ELF-1 (cell line): ENCODE data around the gene ACAN.

Experiments used
- DNase-seq: peaks from one replicate; pipeline ENCODE4 v3.0.0-alpha.2; 2016; ENCODE audit warnings: low read depth, low spot score

ACAN gene

DNA sequence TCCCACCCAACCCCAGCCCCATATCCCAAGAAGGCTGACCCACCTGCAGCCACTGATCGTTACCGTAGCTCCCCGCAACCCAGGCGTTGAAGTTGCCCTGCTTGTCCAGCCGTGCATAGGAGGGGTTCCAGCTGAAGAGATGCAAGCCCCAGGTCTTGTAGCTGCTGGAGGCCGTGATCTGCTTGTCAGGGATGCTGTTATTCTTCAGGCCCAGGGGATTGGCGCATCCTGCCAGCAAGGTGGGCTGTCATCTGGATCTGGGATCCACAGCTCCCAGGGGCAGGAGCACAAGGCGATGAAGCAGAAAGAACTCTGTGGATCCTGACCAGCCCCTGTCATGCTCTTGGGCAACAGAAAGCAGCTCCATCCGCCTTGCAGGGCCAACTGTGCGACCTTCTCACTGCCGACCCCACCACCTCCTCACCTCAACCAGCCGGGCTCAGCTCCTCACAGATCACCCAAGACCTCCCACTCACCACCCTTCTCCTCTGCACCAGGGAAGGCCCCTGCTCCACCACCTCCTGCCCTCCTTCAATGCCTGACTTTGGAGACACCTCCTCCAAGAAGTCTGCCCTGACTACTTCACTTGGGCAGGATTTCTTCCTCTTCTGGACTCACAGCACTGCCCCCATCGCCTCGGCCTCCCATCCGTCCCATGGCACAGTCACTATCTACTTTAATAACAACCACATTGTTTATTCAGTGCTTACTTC, 98.4 kb downstream of the ACAN start:
- no peak for DNase-seq

- DNase-seq = no peak
Observed at GRCh38 chr15:88902221-88902835, 99.1 kb downstream of the ACAN start.

GRCh38 chr15:88902846-88903245, 99.6 kb downstream of the ACAN start:
- no peak for DNase-seq

DNA sequence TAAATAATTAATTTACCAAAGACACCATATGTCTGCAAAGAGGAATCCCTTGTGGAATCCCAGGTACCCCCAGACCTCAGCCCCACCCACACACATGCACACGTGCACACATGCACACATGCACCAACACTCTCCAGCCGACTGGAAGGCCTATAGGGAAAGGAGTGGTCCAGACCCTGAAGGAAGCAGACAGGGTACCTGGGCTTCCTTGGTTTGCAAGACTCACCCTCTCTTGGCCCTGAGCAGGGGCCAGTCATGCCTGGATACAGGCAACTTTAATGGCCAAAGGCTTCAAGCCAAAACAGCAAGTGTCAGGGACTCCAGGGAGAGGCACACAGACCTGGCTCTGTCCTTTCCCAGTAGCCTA, 101.0 kb downstream of the ACAN start:
- no peak for DNase-seq

GRCh38 chr15:88904624-88905327, 101.5 kb downstream of the ACAN start:
- peak; percentile 94 for DNase-seq

GRCh38 chr15:88905576-88905975, 102.3 kb downstream of the ACAN start:
- no peak for DNase-seq

DNA sequence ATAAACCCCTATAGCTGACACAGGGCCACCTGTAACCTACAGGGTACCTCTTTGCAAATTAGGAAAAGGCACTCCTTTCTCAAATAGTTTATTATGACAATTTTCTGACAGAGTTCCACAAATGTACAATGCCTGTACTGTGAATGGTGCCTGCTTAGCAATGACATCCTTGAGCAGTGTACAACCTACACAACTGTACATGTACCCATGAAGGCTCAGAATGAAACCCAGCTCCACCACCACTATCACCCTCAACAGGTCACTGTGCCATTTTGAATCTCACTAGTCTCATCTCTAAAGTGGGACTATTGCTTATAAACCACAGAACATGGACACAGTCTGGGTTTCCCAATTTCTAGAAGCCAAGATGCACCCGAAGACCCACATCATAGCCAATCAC, 102.9 kb downstream of the ACAN start:
- no peak for DNase-seq

- DNase-seq = no peak
Observed at GRCh38 chr15:88906551-88906950, 103.3 kb downstream of the ACAN start.

- no peak for DNase-seq
Observed at GRCh38 chr15:88907111-88907510, 103.9 kb downstream of the ACAN start.

DNA sequence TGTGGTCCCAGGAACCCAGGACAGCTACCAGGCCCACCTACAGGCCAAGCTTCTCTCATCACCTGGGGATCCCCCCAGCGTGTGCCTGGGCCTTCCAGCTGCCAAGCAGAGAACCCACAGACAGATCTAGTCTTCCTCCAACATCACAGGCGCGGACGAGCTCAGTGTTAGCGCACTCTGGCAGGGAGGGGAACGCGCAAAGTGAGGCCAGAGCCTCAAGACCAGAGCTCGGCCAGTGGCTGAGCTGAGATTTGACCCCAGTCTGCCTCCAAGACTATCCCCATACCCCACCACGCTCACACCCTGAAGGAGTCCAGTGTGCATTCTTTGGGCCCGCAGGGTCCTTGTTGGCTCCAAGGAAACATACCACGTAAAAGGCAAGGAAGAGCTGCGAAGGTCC, 104.9 kb downstream of the ACAN start:
- no peak for DNase-seq

GRCh38 chr15:88908697-88909621, 105.7 kb downstream of the ACAN start:
- no peak for DNase-seq

GRCh38 chr15:88909956-88910831, 107.0 kb downstream of the ACAN start:
- DNase-seq = no peak

DNA sequence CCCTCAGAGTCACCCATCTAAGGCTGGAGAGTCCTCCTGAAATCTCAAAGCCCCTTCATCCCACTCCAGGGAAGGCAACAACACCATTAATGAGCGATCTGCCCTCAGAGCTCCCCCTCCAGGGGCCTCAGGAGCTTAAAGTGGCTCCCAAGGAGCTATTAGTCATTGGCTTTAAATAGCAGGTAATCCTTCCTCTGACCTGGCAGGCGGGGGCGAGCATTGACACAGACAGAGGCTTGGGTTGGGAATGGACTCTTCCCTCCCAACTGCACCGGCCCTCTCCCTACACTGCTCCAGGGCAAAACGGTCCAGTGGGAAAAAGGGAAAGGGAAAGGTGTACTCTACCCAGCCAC, 108.5 kb downstream of the ACAN start:
- DNase-seq = peak; percentile 79

DNA sequence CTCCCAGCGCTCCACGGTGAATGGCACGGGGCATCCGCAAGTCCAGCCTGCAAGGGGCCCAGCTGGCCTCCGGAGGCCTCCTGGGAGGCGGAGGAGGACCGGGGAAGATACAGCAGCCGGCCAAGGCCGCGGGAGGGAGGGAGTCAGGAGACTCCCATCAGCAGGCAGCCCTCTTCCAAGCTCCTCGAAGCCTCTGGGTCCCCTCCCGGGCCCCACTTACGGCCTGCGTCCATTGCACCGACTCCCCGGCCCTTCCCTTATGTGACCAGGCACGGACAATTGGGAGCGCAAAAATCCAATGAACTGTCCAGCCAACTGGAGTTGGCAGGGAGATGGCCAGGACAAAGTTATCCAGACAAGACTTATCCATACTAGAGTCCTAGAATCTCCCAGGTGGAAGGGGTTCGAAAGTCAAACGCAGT, 109.3 kb downstream of the ACAN start:
- DNase-seq = peak; percentile 47

- DNase-seq = peak; percentile 88
Observed at GRCh38 chr15:88913017-88913849, 110.0 kb downstream of the ACAN start, which contains the start of gene MFGE8. MFGE8 (minus strand) TSS chr15:88913379; CDS start chr15:88913319, 60 bp downstream.

DNA sequence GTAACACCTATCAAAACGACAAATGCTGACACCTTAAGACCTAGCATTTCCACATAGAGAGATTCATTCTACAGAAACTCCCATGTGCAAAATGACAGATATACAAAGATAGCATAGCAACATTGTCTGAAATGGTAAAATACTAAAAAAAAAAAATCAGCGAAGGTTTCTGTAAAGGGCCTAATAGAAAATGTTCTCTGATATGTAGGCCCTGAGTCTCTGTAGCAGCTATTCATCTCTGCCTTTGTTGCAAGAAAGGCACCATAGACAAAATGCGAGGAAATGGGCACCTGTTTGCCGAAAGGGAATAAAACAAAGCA, 110.6 kb downstream of the ACAN start:
- DNase-seq = no peak

DNA sequence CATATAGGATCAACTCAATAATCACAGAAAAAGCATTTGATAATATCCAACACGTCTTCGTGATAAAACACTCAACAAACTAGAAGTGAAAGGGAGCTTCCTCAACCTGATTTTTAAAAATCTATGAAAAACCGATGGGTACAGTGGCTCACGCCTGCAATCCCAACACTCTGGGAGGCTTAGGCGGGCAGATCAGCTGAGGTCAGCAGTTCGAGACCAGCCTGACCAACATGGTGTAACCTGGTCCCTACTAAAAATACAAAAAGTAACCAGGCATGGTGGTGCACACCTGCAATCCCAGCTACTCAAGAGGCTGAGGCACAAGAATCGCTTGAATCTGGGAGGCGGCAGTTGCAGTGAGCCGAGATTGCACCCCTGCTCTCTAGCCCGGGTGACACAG, 112.1 kb downstream of the ACAN start:
- no peak for DNase-seq

- no peak for DNase-seq
Observed at GRCh38 chr15:88917760-88918159, 114.5 kb downstream of the ACAN start.

DNA sequence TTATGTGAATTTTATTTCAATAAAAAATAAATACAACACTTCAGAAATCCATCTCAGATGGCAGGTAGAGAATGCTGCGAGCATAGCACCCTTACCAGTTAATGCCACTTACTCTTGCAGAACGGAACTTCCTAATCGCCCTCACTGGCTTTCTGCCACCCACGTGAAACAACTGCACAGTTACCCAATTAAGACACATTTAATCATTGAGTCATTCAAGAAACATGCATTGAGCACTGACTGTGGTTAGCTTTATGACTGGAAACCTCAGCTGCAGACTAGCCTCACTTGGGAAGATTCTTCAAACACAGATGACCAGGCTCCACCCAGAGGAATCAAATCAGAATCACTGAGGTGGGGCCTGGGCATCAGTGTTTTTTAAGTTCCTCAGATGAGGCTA, 115.5 kb downstream of the ACAN start:
- DNase-seq = no peak
